ENCODE results near the gene PRSS53. TPM values are rescaled to one million over a fixed set of nuclear protein-coding genes. Genes with fewer than 3 reads are reported as not detected.

PRSS53 gene
- total RNA-seq, 1 experiment from 2014 or later: 3.8 TPM

- H2AFZ ChIP-seq (ENCODE audit: low read length): no peak overlapping the region
- H3K4me3 ChIP-seq (ENCODE audit: low read length): no peak overlapping the region
- ChIA-PET POLR2A (ENCODE audit: unreplicated experiment) (no interaction called here), CTCF (no interaction called here)
- peaks cover 3% of the 10 kb centered on the region; the same call in 1 of the 2 replicates for H3K36me3 ChIP-seq (ENCODE audit: low read depth, low read length)
- no peak overlapping the region for H3K9ac ChIP-seq (ENCODE audit: low read length)
- BruUV-seq (replicated peaks): no TSS peak
- DNase-seq (no peak), ATAC-seq (no peak)
- no peaks in the 10 kb centered on the region for H3F3A ChIP-seq (ENCODE audit: low read length, unreplicated experiment)
- no peak overlapping the region for H3K27ac ChIP-seq (ENCODE audit: low read length)
- no peaks in the 10 kb centered on the region for H3K27me3 ChIP-seq (ENCODE audit: low read length)
- H3K4me2 ChIP-seq (ENCODE audit: low read length): no peak overlapping the region
- H3K9me2 ChIP-seq (replicated peaks; ENCODE audit: low read length): no peaks in the 10 kb centered on the region
- intact Hi-C loops (cut with micrococcal nuclease): no loop called here
- TF ChIP-seq CTCF (conservative IDR thresholded peaks at IDR 0.05; ENCODE audit: low read depth, low read length) (no peak), EZH2 (IDR thresholded peaks at IDR 0.05; ENCODE audit: low read length, unreplicated experiment) (no peak), EZH2phosphoT487 (IDR thresholded peaks at IDR 0.05; ENCODE audit: borderline replicate concordance, low read length) (no peak)
- H3K4me1 ChIP-seq (ENCODE audit: insufficient read depth, low read length): no peaks in the 10 kb centered on the region
- H3K9me3 ChIP-seq (ENCODE audit: low read length): no peaks in the 10 kb centered on the region
- H4K20me1 ChIP-seq (ENCODE audit: low read length): 0 out of 2 replicates have a peak, but pooled peaks cover under 1% of the 10 kb centered on the region
- peaks cover 4% of the 10 kb centered on the region for H3K79me2 ChIP-seq (ENCODE audit: low read length)
Observed at GRCh38 chr16:31087481-31087880, 1.3 kb downstream of the PRSS53 start.

GRCh38 chr16:31086629-31086906, 2.2 kb downstream of the PRSS53 start:
- H3K9me2 ChIP-seq (replicated peaks; ENCODE audit: low read length): no peaks in the 10 kb centered on the region
- no TSS peak for BruUV-seq (replicated peaks)
- no peak overlapping the region for H3K9ac ChIP-seq (ENCODE audit: low read length)
- ChIA-PET POLR2A (ENCODE audit: unreplicated experiment) (no interaction called here), CTCF (no interaction called here)
- H3K79me2 ChIP-seq (ENCODE audit: low read length): no peaks in the 10 kb centered on the region; the same call in 1 of the 2 replicates
- no peak overlapping the region for H3K27ac ChIP-seq (ENCODE audit: low read length)
- TF ChIP-seq EZH2phosphoT487 (IDR thresholded peaks at IDR 0.05; ENCODE audit: borderline replicate concordance, low read length) (no peak), EZH2 (IDR thresholded peaks at IDR 0.05; ENCODE audit: low read length, unreplicated experiment) (no peak), CTCF (conservative IDR thresholded peaks at IDR 0.05; ENCODE audit: low read depth, low read length) (no peak)
- no peak overlapping the region for H3K4me3 ChIP-seq (ENCODE audit: low read length)
- H3F3A ChIP-seq (ENCODE audit: low read length, unreplicated experiment): no peaks in the 10 kb centered on the region
- H4K20me1 ChIP-seq (ENCODE audit: low read length): no peaks in the 10 kb centered on the region
- no peaks in the 10 kb centered on the region for H3K9me3 ChIP-seq (ENCODE audit: low read length)
- no peaks in the 10 kb centered on the region for H3K27me3 ChIP-seq (ENCODE audit: low read length)
- no peak overlapping the region for H2AFZ ChIP-seq (ENCODE audit: low read length)
- intact Hi-C loops (cut with micrococcal nuclease): no loop called here
- no peak for ATAC-seq
- H3K4me1 ChIP-seq (ENCODE audit: insufficient read depth, low read length): no peaks in the 10 kb centered on the region
- H3K36me3 ChIP-seq (ENCODE audit: low read depth, low read length): peaks cover 3% of the 10 kb centered on the region; the same call in 1 of the 2 replicates
- DNase-seq: no peak
- H3K4me2 ChIP-seq (ENCODE audit: low read length): no peak overlapping the region

- Histone ChIP-seq H3K9ac (ENCODE audit: low read length) (no peak overlapping the region), H3K4me3 (ENCODE audit: low read length) (no peak overlapping the region), H3K4me2 (ENCODE audit: low read length) (no peak overlapping the region), H3K36me3 (ENCODE audit: low read depth, low read length) (no peaks in the 10 kb centered on the region; the same call in 1 of the 2 replicates), H3K79me2 (ENCODE audit: low read length) (no peaks in the 10 kb centered on the region; the same call in 1 of the 2 replicates), H3K9me3 (ENCODE audit: low read length) (no peaks in the 10 kb centered on the region), H3K27ac (ENCODE audit: low read length) (no peak overlapping the region), H3F3A (ENCODE audit: low read length, unreplicated experiment) (no peaks in the 10 kb centered on the region), H2AFZ (ENCODE audit: low read length) (no peak overlapping the region), H3K9me2 (replicated peaks; ENCODE audit: low read length) (no peaks in the 10 kb centered on the region), H4K20me1 (ENCODE audit: low read length) (no peaks in the 10 kb centered on the region), H3K4me1 (ENCODE audit: insufficient read depth, low read length) (no peaks in the 10 kb centered on the region), H3K27me3 (ENCODE audit: low read length) (no peaks in the 10 kb centered on the region)
- DNase-seq (no peak), ATAC-seq (no peak)
- POLR2A ChIA-PET (ENCODE audit: unreplicated experiment): no interaction called here
- no peak for TF ChIP-seq EZH2 (IDR thresholded peaks at IDR 0.05; ENCODE audit: low read length, unreplicated experiment)
- TF ChIP-seq CTCF (conservative IDR thresholded peaks at IDR 0.05; ENCODE audit: low read depth, low read length): no peak
- no peak for TF ChIP-seq EZH2phosphoT487 (IDR thresholded peaks at IDR 0.05; ENCODE audit: borderline replicate concordance, low read length)
- intact Hi-C loops (cut with micrococcal nuclease): no loop called here
- no TSS peak for BruUV-seq (replicated peaks)
- CTCF ChIA-PET: interaction anchor here (0.6 kb wide), 1 partner anchor 157 kb away, joined by 3 read pairs; no protein-coding TSS in a partner anchor
Observed at GRCh38 chr16:31085873-31086628, 2.7 kb downstream of the PRSS53 start.
